ENCODE measurements around the gene STX16.
A peak's percentile ranks its signal among the peaks of the same experiment; 100 is the strongest.

Gene STX16, protein sequence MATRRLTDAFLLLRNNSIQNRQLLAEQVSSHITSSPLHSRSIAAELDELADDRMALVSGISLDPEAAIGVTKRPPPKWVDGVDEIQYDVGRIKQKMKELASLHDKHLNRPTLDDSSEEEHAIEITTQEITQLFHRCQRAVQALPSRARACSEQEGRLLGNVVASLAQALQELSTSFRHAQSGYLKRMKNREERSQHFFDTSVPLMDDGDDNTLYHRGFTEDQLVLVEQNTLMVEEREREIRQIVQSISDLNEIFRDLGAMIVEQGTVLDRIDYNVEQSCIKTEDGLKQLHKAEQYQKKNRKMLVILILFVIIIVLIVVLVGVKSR

DNA sequence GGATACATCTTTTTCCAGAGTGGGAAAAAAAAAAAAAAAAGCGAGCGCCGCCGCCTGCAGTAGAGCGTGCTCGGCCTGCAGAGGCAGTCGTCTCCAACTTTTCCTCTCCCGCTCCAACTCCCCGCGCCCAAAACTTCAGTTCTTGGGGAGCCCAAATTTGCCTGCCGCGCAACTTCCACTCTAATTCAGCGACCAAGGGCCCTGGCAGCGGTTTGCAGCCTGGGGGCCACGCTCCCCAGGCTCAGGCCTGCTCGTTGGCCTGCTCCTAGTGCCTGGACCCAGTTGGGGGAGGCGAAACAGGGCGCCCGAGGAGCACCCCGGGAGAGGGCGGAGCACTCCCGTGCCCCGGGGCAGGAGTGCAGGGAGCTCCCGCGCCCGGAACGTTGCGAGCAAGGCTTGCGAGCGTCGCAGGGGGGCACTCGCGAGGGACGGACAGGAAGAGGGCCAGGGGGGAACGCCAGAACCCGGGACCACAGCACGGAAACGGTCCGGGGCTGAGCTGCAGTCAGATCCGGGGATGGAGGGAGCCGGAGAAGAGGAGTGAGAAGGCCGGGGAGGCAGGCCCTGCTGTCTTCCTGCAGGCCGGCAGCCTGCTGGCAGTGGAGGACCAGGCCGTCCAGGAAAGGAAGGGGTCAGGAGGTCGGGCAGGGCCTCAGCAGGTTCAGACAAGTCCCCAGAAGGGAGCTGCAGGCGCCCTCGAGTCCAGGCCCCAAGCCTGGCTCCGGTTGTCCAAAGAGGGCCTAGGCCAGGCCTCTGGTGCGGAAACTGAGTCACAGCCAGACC is at the start of gene STX16:
STX16 (plus strand) TSS at position 508 of the 783 bp plus-strand sequence. CDS start 724 bp downstream, outside the sequence.
- DNase-seq: peak; percentile 89

DNA sequence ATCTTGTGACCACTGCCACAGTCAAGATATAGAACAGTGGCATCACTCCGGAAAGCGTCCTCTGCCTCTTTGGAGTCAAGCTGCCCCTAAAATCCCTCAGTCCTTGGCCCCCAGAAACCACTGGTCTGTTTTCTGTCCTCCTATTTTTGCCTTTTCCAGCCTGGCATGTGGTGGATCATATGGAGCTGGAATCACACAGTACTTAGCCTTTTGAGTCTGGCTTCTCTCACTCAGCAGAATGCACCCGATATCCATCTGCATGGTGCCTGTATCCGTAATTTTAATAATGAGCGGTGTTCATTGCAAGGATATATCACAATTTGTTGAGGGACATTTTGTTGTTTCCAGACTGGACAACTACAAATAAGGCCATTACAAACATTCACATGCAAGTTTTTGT is 49.0 kb upstream of the STX16 start:
- DNase-seq: no peak

- DNase-seq: no peak
Measured at GRCh38 chr20:58603721-58604120, 47.4 kb upstream of the STX16 start.

DNA sequence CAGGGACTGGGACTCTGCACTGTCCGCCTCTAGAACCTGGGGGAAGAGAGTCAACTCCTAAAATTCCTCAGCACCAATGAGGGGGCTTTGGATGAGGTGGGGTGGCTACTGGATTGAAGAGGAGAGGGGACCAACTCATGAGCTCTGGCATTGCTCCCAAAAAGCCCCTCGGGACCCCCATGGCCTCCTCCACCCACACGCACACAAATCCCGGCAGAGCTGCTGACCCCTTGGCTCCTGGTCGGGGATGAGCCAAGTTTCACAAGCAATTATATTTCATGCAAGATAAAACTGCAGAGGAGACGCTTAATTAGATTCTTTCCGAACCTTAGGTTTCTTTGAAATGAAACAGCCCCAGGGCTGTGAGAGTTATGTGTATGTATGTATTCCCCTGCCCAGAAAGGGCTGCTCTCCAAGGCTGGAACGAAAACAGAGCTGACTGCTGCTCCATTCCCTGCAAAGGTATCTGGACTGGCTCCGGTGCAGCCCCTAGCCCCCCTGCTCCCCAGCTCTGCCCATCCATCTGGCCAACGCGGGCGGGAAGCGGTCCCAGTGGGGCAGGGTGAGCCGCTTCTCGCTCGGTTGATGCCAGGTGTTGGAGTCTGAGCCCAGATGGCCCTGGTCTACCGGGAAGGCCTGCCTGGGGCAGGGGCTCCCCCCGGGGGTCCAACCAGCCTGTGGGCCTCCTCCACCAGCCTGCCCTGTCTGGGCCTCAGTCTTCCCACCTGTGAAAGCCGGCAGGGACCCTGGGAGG is 46.8 kb upstream of the STX16 start:
- DNase-seq: no peak

- DNase-seq: no peak
Measured at GRCh38 chr20:58605292-58606065, 45.6 kb upstream of the STX16 start.

- DNase-seq: no peak
Measured at GRCh38 chr20:58606184-58606583, 44.9 kb upstream of the STX16 start.

GRCh38 chr20:58608096-58608840 is 42.8 kb upstream of the STX16 start:
- no peak for DNase-seq

DNA sequence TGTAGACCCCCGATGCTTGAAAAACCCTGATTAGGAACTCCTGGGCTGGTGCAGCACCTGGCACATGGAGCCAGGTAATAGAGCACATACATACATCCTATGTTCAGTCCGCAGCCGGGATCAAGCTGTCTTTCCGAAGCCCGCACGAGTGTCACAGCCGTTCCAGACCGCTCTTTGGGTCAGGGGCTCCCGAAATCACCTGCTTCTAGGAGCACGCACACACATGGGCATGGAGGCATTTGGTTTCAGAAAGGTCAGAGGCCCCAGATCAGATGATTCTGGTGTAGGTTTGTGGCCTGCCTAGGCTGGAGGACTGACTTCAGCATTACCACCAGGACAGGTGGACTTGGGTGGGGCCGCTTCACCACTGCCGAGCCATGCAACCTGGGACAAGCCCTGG is 42.1 kb upstream of the STX16 start:
- no peak for DNase-seq

- DNase-seq: no peak
Measured at GRCh38 chr20:58610071-58610800, 40.8 kb upstream of the STX16 start.

- no peak for DNase-seq
Measured at GRCh38 chr20:58610811-58611210, 40.3 kb upstream of the STX16 start.

DNA sequence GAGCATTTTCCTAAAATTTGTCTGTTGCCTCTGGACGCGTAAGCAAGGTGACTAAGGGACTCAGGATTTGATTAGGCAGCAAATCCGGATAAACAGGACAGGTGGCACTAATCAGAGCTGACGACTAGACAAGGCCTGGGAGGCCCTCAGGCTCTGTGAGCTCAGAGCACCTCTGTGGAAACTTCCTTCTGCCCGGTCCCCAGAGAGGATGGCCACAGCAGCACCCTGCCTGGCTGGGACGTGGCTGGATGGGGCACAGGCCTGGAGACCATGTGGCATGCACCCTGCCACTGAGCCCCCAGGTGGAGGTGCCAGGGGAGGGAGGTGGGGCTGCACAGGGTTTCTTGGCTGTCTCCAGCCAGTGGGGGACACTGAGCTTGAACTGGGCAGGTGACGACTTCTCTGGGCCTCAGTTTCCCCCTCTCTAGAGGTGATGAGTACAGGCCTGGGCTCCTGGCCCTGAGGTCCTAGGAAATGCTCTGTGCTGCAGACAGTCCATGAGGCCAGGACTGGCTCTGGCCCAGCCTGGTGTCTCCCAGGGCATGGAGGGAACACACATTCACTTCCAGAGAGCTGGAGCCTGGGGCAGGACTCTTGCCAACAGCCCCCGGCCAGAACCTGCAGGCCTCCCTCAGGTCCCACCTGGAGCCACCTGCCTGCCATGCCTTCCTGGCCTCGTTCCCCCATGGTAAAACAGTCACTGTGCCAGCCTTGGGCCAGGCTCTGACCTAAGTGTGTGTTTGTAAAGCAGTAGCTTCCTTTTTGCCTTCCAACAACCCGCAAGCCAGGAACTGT is 39.6 kb upstream of the STX16 start:
- DNase-seq: no peak

DNA sequence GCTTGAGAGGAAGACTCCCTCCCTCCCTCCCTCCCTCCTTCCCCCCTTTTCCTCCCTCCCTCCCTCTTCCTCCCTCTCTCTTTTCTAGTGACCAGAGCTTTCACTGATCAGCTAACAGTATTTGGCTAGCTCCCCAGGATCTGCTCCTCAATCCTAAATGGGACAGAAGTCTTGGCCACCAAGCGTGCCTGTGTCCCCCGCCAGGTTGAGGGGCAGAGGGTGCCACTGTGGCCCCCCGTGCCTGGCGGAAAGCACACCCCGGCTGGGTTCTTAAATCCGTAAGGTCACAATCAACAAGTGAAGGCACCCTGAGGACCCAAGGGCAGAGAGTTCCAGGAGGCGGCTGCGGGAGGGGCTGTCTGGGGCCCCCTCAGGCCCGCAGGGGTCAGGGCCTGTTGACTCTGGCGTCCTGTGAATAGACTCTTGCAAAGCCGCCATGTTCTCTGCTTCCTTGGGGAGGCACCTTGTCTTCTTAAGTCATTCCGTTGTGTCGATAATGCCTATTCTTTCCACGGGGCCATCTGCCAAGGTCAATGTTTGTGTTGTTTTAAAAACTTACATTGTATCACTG is 38.9 kb upstream of the STX16 start:
- DNase-seq: no peak

DNA sequence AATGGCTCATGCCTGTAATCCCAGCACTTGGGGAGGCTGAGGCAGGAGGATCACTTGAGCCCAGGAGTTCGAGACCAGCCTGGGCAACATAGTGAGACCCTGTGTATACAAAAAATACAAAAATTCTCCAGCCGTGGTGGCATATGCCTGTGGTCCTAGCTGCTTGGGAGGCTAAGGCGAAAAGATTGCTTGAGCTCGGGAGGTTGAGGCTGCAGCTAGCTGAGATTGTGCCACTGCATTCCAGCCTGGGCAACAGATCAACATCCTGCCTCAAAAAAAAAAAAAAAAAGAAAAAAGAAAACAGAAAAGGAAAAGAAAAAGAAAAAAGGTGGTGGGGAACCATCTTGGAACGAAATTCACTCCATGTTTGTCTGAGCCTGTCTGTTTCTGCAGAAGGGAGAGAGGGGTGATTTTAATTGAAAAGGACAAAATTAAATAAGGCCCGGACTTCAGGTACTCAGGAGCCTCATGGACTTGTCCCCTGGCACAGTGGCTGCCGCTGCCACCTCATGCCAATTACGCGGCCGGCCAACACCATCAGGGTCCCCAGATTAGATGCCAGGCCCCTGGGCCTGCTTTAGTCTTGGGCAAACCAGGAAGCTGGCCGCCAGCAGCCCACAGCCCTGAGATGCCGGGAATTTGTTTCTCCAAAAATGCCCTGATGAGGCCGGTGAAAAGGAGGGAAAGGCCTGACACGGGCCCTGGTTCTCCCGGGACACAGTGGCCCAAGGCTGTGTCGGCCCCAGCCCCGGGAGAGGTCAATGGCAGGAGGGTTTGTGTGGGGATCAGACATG is 37.8 kb upstream of the STX16 start:
- DNase-seq: no peak

DNA sequence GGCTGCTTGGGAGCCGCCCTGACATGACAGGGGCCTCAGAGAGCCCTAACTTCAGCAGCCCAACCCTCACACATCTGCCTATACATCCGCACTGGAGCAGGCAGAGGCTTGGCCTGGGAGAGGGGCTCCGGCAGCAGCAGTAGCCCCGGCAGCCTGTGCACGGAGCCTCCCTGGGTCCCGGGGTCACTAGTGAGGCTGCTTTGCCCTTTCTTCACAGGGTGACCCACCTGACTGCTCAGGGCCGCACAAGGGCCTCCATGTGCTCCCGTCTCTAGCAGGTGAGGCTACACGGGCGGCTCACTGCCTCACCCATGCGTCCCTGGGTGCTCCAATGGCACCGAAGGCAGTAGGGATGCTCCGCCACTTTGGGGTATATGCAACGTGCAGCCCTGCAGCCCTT is 36.7 kb upstream of the STX16 start:
- DNase-seq: no peak

DNA sequence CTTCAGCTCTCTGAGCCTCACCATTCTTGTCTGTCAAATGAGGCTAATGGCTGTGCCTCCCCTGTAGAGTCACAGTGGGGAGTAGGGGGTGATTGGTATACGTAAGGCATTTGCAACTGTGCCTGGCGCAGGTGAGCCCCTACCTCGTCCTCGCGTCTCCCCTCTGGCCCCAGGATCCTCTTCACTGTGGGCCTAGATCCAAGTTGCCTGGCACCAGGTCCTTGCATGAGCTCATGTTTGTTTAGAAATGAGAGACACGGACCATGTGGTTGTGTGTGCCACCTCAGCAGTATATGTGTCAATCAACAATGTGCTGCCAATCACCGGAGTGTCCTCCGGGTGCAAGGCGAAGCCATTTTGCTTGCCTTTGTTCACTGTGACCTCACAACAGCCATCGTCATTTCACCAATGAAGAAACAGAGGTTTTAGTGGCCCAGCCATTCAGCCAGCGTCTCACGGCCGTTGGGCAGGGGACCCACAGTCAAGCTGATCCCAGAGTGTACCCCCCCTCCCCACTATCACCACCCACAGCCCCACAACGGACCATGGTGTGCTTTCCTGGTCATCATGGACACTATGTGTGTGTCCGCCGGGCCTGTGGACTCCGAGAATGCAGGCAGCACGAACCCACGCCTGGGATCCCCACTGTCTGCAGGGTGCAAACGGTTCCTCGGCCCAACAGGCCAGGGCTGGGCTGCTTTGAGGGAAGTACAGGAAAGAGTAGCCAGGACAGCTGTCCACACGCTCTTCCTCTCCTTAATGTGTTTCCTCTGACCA is 35.9 kb upstream of the STX16 start:
- no peak for DNase-seq

- DNase-seq: no peak
Measured at GRCh38 chr20:58616411-58616810, 34.7 kb upstream of the STX16 start.

DNA sequence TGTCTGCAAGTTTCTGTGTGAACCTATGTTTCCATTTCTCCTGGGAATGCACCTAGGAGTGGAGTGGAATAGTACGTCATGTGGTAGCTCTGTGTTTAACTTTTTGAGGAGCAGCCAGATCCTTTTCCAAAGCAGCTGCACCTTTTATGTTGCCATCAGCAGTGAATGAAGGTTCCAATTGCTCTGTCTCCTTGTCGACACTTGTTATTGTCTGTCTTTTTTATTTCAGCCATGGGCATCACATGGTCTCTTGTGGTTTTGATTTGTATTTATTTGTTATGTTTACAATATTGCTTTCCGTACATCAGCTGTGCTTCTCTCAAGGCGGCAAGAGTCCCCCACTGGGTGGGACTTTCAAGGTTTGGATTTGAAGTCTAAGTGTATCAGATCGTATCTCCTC is 33.9 kb upstream of the STX16 start:
- DNase-seq: no peak

GRCh38 chr20:58618351-58619076 is 32.6 kb upstream of the STX16 start:
- DNase-seq: no peak
